ENCODE measurements around the gene LBHD2.

DNA sequence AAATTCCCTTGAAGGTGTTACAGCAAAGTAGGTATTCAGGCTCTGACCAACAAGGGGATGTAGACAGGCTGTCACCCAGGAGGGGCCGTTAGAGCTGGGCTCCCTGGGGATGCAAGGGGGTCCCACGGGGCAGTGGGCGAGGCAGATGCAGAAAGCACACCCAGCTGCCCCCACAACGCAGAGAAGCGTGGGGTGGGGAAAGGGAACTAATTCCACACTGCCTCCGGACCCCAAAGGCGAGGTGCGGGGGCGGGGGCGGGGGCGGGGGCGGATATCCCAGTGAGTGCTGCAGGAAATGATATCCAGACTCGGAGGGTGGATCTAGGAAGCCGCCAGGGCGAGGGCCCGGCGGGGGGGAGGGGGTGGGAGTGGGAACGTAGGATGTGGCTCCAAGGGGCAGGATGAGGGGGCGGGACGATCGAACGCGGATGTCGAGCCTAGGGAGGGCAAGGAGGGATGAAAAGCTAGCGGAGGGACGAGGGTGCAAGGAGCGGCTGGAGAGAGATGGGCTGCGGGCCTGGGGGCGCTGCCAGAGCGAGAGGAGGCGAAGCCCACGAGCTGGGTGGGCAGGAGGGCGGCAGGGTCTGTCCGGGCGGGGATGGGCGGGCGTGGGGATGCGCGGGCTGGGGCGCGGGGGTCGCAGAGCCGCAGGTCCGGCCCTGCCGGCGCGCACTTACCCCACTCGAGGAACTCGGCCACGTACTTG, 27.5 kb upstream of the LBHD2 start:
- TF ChIP-seq POLR2AphosphoS5 (IDR thresholded peaks at IDR 0.05) (no peak), POLR2A (IDR thresholded peaks at IDR 0.05) (no peak)
- TF ChIP-seq, protein P1, sequence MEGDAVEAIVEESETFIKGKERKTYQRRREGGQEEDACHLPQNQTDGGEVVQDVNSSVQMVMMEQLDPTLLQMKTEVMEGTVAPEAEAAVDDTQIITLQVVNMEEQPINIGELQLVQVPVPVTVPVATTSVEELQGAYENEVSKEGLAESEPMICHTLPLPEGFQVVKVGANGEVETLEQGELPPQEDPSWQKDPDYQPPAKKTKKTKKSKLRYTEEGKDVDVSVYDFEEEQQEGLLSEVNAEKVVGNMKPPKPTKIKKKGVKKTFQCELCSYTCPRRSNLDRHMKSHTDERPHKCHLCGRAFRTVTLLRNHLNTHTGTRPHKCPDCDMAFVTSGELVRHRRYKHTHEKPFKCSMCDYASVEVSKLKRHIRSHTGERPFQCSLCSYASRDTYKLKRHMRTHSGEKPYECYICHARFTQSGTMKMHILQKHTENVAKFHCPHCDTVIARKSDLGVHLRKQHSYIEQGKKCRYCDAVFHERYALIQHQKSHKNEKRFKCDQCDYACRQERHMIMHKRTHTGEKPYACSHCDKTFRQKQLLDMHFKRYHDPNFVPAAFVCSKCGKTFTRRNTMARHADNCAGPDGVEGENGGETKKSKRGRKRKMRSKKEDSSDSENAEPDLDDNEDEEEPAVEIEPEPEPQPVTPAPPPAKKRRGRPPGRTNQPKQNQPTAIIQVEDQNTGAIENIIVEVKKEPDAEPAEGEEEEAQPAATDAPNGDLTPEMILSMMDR (IDR thresholded peaks at IDR 0.05): no peak
